HCT116 (cell line): ENCODE measurements around the gene GUCA2B. TPM values are rescaled to one million over a fixed set of nuclear protein-coding genes. Genes with fewer than 3 reads are reported as not detected.

ENCODE experiments used
- ATAC-seq: fragments of 200-7000 bp; cut with Tn5 transposase; 2 replicates; pipeline ENCODE4 v1.9.1; 2020; ENCODE audit warnings: mild to moderate bottlenecking, moderate library complexity
- BruUV-seq: library from RNA; stranded (reverse); fragments of 400-500 nt; replicated peaks from 2 replicates; lab custom pipeline; 2021; lab: Mats Ljungman, UMichigan
- CTCF ChIA-PET: fragments of 300-600 bp; sonication (Branson Sonifier 250); formaldehyde crosslinking; loops from one replicate; lab custom pipeline; 2021; ENCODE audit warnings: antibody characterized with exemption; lab: Charles Lee
- POLR2A ChIA-PET: fragments of 300-600, 350-600 bp; sonication (Branson Sonifier 250); formaldehyde crosslinking; loops from one replicate; lab custom pipeline; 2021; ENCODE audit warnings: antibody characterized with exemption; lab: Charles Lee
- RAD21 ChIA-PET, 2 experiments: fragments of 300-600 bp; sonication (Branson Sonifier 250); formaldehyde crosslinking; loops; one replicate each; lab custom pipeline; 2023; ENCODE audit warnings: low total read pairs in 2 of 2; ENCODE audit not compliant: uncharacterized antibody in 2 of 2, unreplicated experiment in 2 of 2, low non-redundant PET in 1 of 2; lab: Charles Lee
- DNase-seq: peaks from one replicate; pipeline ENCODE4 v3.0.0-alpha.2; 2010; ENCODE audit warnings: low read depth, low spot score
- H2AFZ ChIP-seq: fragments of 200-600 bp; shearing (Covaris generic), sonication (generic); 2 replicates; pipeline ENCODE4 v1.6.1; 2017; ENCODE audit warnings: low read depth, mixed run types, mixed read lengths, antibody characterized with exemption, low read length; ENCODE audit not compliant: poor library complexity, severe bottlenecking
- H3K27ac ChIP-seq: 2 replicates; pipeline ENCODE4 v1.5.1; 2012; ENCODE audit warnings: low read depth, low read length
- H3K27me3 ChIP-seq: fragments of 200-600 bp; sonication (generic); 2 replicates; pipeline ENCODE4 v1.6.1; 2016; ENCODE audit warnings: mixed run types, low read length, mixed read lengths; ENCODE audit not compliant: insufficient read depth
- H3K36me3 ChIP-seq, 2 experiments: fragments of 200-500 bp in 1 of 2; fragments of 200-600 bp in 1 of 2; sonication (Bioruptor generic) in 1 of 2; sonication (generic) in 1 of 2; 2 replicates each; pipeline versions ENCODE4 v1.5.1 to v1.6.1; 2014 to 2016; ENCODE audit warnings: low read length in 2 of 2, inconsistent platforms in 1 of 2, mixed read lengths in 1 of 2, mixed run types in 1 of 2; ENCODE audit not compliant: insufficient read depth in 2 of 2, control insufficient read depth in 1 of 2
- H3K4me1 ChIP-seq, 2 experiments: fragments of 200-600 bp in 1 of 2; sonication (generic) in 1 of 2; 2 replicates each; pipeline versions ENCODE4 v1.5.1 to v1.6.1; 2012 to 2017; ENCODE audit warnings: low read length in 2 of 2, inconsistent platforms in 1 of 2, mild to moderate bottlenecking in 1 of 2, mixed read lengths in 1 of 2, mixed run types in 1 of 2, moderate library complexity in 1 of 2; ENCODE audit not compliant: insufficient read depth in 2 of 2, control insufficient read depth in 1 of 2
- H3K4me2 ChIP-seq: fragments of 200-600 bp; sonication (generic); 2 replicates; pipeline ENCODE4 v1.6.1; 2017; ENCODE audit warnings: mixed run types, low read length, mixed read lengths
- H3K4me3 ChIP-seq, 2 experiments: fragments of 200-600 bp in 1 of 2; sonication (generic) in 1 of 2; replicated peaks in 1 of 2; 2 replicates each; pipeline ENCODE4 v1.5.1; 2011 to 2016; ENCODE audit warnings: low read length in 2 of 2, control low read depth in 1 of 2, low read depth in 1 of 2, mild to moderate bottlenecking in 1 of 2, mixed read lengths in 1 of 2, mixed run types in 1 of 2
- H3K79me2 ChIP-seq: fragments of 200-600 bp; sonication (generic); 2 replicates; pipeline ENCODE4 v1.6.1; 2017; ENCODE audit warnings: mild to moderate bottlenecking, mixed run types, low read length, moderate library complexity, mixed read lengths; ENCODE audit not compliant: insufficient read depth
- H3K9ac ChIP-seq: fragments of 200-600 bp; sonication (generic); 2 replicates; pipeline ENCODE4 v1.6.1; 2016; ENCODE audit warnings: low read length, mixed read lengths
- H3K9me2 ChIP-seq: fragments of 200-600 bp; sonication (generic), shearing (Covaris generic); 2 replicates; pipeline ENCODE4 v1.6.1; 2017; ENCODE audit warnings: mixed run types, mild to moderate bottlenecking, moderate library complexity; ENCODE audit not compliant: insufficient read depth
- H3K9me3 ChIP-seq, 2 experiments: fragments of 200-500 bp in 1 of 2; fragments of 200-600 bp in 1 of 2; sonication (Bioruptor generic) in 1 of 2; sonication (generic) in 1 of 2; 2 replicates each; pipeline ENCODE4 v1.6.1; 2014 to 2017; ENCODE audit warnings: low read length in 2 of 2, mixed read lengths in 2 of 2, inconsistent platforms in 1 of 2, low read depth in 1 of 2, mild to moderate bottlenecking in 1 of 2, mixed run types in 1 of 2, moderate library complexity in 1 of 2; ENCODE audit not compliant: control insufficient read depth in 1 of 2, insufficient read depth in 1 of 2
- H4K20me1 ChIP-seq: fragments of 200-600 bp; sonication (generic), shearing (Covaris generic); 2 replicates; pipeline ENCODE4 v1.6.1; 2017; ENCODE audit warnings: mixed run types, mild to moderate bottlenecking, moderate library complexity; ENCODE audit not compliant: insufficient read depth
- CTCF ChIP-seq, 3 experiments: fragments of 200-600 bp in 1 of 3; sonication (generic) in 1 of 3; IDR thresholded peaks in 2 of 3; conservative IDR thresholded peaks in 1 of 3; 2 replicates each; pipeline ENCODE4 v1.5.1; 2012 to 2017; ENCODE audit warnings: low read depth in 2 of 3, low read length in 2 of 3, antibody characterized with exemption in 1 of 3, borderline replicate concordance in 1 of 3, control low read depth in 1 of 3, mild to moderate bottlenecking in 1 of 3, mixed read lengths in 1 of 3, mixed run types in 1 of 3, moderate library complexity in 1 of 3; ENCODE audit not compliant: insufficient read depth in 1 of 3
- EZH2 ChIP-seq: fragments of 200-600 bp; sonication (generic); IDR thresholded peaks from 2 replicates; pipeline ENCODE4 v1.6.1; 2017; ENCODE audit warnings: antibody characterized with exemption, mixed run types
- JUND ChIP-seq: IDR thresholded peaks from 2 replicates; pipeline ENCODE4 v1.6.1; 2012
- POLR2A ChIP-seq: IDR thresholded peaks from 2 replicates; pipeline ENCODE4 v1.7.0; 2011; ENCODE audit warnings: borderline replicate concordance; ENCODE audit not compliant: insufficient read depth, insufficient read length; ENCODE audit errors: extremely low read depth
- POLR2AphosphoS5 ChIP-seq: IDR thresholded peaks from 2 replicates; pipeline ENCODE4 v1.6.1; 2011; ENCODE audit warnings: mild to moderate bottlenecking, low read depth, low read length, moderate library complexity
- RAD21 ChIP-seq: IDR thresholded peaks from 2 replicates; pipeline ENCODE4 v1.6.1; 2012; ENCODE audit warnings: low read depth, mild to moderate bottlenecking
- SIN3A ChIP-seq: IDR thresholded peaks from 2 replicates; pipeline ENCODE4 v1.6.1; 2012; ENCODE audit warnings: low read depth
- ZBTB33 ChIP-seq: IDR thresholded peaks from 2 replicates; pipeline ENCODE4 v1.6.1; 2011; ENCODE audit warnings: mild to moderate bottlenecking, low read length, moderate library complexity; ENCODE audit not compliant: insufficient replicate concordance; ENCODE audit errors: extremely low read depth
- ZNF274 ChIP-seq: fragments of 200-500 bp; sonication (Bioruptor generic); IDR thresholded peaks from 2 replicates; pipeline ENCODE4 v1.6.1; 2014; ENCODE audit warnings: mild to moderate bottlenecking, low read depth, low read length, inconsistent platforms
- intact Hi-C: fragments of 100-400 bp; cut with micrococcal nuclease; formaldehyde crosslinking; loops from 2 replicates; pipeline ENCODE4 v1.10.0; 2022
- total RNA-seq: library from RNA; stranded (reverse); gene quantifications from one replicate; pipeline ENCODE4 v1.2.1, GENCODE V29; 2021; ENCODE audit not compliant: unreplicated experiment

The GUCA2B gene
- total RNA-seq, 1 experiment from 2014 or later: not detected

- no peak overlapping the region for H3K27ac ChIP-seq
- no peak for DNase-seq
- intact Hi-C loops: no loop called here
- no peak overlapping the region for H3K4me2 ChIP-seq
- peaks cover 6 to 8% of the 10 kb centered on the region in 2 experiments; a peak in 2 of 4 replicates for H3K36me3 ChIP-seq
- no peak overlapping the region for H3K9ac ChIP-seq
- ATAC-seq: no peak
- H4K20me1 ChIP-seq: no peaks in the 10 kb centered on the region
- ChIA-PET RAD21 (no interaction called here), POLR2A (no interaction called here), CTCF (interaction anchor here (3.0 kb wide), 1 partner anchor 17 kb away, joined by 13 read pairs; no protein-coding TSS in a partner anchor)
- H3K4me1 ChIP-seq: no peaks in the 10 kb centered on the region
- no peaks in the 10 kb centered on the region for H3K27me3 ChIP-seq
- no peak for TF ChIP-seq JUND
- TF ChIP-seq ZNF274: no peak
- TF ChIP-seq ZBTB33: no peak
- TF ChIP-seq SIN3A: no peak
- no peak for TF ChIP-seq RAD21
- TF ChIP-seq POLR2AphosphoS5: no peak
- TF ChIP-seq CTCF (IDR thresholded peaks at IDR 0.05 in 2 of 3, conservative IDR thresholded peaks at IDR 0.05 in 1 of 3; ENCODE audit: borderline replicate concordance in 1 of 3, insufficient read depth in 1 of 3, low read depth in 2 of 3, low read length in 2 of 3): no peak
- no peak for TF ChIP-seq POLR2A
- TF ChIP-seq EZH2: no peak
- no peak overlapping the region for H3K4me3 ChIP-seq
- H3K79me2 ChIP-seq: peaks cover 3% of the 10 kb centered on the region; the same call in 1 of the 2 replicates
- H3K9me3 ChIP-seq: no peaks in the 10 kb centered on the region
- H2AFZ ChIP-seq: no peak overlapping the region
- no TSS peak for BruUV-seq
- H3K9me2 ChIP-seq: no peaks in the 10 kb centered on the region
Observed at GRCh38 chr1:42189931-42190853, 37.0 kb downstream of the GUCA2B start.
